B cell (primary cell): Measurements from ENCODE around the gene FSTL5.

Experiments
- CTCF ChIP-seq: fragments of 200-600 bp; IDR thresholded peaks from one replicate; pipeline ENCODE4 v1.8.0; 2022; ENCODE audit warnings: antibody characterized with exemption, mild to moderate bottlenecking
- EZH2 ChIP-seq: IDR thresholded peaks from 2 replicates; pipeline ENCODE4 v1.6.1; 2012; ENCODE audit warnings: borderline replicate concordance, low read depth, mild to moderate bottlenecking, moderate library complexity, low read length; ENCODE audit not compliant: insufficient read depth, poor library complexity, severe bottlenecking

GRCh38 chr4:161815841-161816240 lies 348.0 kb downstream of the FSTL5 start:
- TF ChIP-seq CTCF (no peak), EZH2 (no peak)
